WTC11 (cell line): ENCODE data around the gene KRTAP21-1. TPM values are rescaled to one million over a fixed set of nuclear protein-coding genes. Genes with fewer than 3 reads are reported as not detected.

Experiments used
- ATAC-seq: fragments of 200-7000 bp; cut with Tn5 transposase; 2 replicates; pipeline ENCODE4 v1.10.0; 2021; ENCODE audit warnings: mild to moderate bottlenecking, moderate library complexity
- CTCF ChIA-PET: fragments of 300-600 bp; sonication (Branson Sonifier 250); formaldehyde crosslinking; loops from one replicate; lab custom pipeline; 2021; ENCODE audit warnings: antibody characterized with exemption; lab: Charles Lee
- POLR2A ChIA-PET: fragments of 350-600 bp; sonication (Branson Sonifier 250); formaldehyde crosslinking; loops from one replicate; lab custom pipeline; 2021; ENCODE audit warnings: antibody characterized with exemption; lab: Charles Lee
- DNase-seq: peaks from one replicate; pipeline ENCODE4 v3.0.0; 2021; ENCODE audit warnings: low spot score
- H3K27ac Mint-ChIP-seq: 2 replicates; pipeline ENCODE4 v1.8.0; 2021; ENCODE audit warnings: mixed read lengths
- H3K27me3 Mint-ChIP-seq: 2 replicates; pipeline ENCODE4 v1.8.0; 2021; ENCODE audit warnings: low read depth, mild to moderate bottlenecking, moderate library complexity, mixed read lengths
- H3K36me3 Mint-ChIP-seq: 2 replicates; pipeline ENCODE4 v1.8.0; 2021; ENCODE audit warnings: mixed read lengths
- H3K4me1 Mint-ChIP-seq: 2 replicates; pipeline ENCODE4 v1.8.0; 2022; ENCODE audit warnings: mixed read lengths
- H3K4me3 Mint-ChIP-seq: 2 replicates; pipeline ENCODE4 v1.8.0; 2021; ENCODE audit warnings: mild to moderate bottlenecking, moderate library complexity, mixed read lengths
- H3K9me3 Mint-ChIP-seq: 2 replicates; pipeline ENCODE4 v1.8.0; 2021; ENCODE audit warnings: mixed read lengths
- AR ChIP-seq: fragments of 250-450 bp; sonication (Bioruptor Pico); IDR thresholded peaks from 2 replicates; pipeline ENCODE4 v1.9.0; 2021; ENCODE audit warnings: mild to moderate bottlenecking
- ARID4B ChIP-seq: sonication (generic); formaldehyde crosslinking; IDR thresholded peaks from 2 replicates; pipeline ENCODE4 v1.8.0; 2023; ENCODE audit warnings: missing genetic modification reagents, mild to moderate bottlenecking, borderline replicate concordance
- ATF1 ChIP-seq: sonication (generic); formaldehyde crosslinking; IDR thresholded peaks from 2 replicates; pipeline ENCODE4 v1.8.1; 2023; ENCODE audit warnings: mild to moderate bottlenecking, moderate library complexity, missing genetic modification reagents
- CDX4 ChIP-seq: fragments of 250-450 bp; sonication (Bioruptor Pico); IDR thresholded peaks from 2 replicates; pipeline ENCODE4 v1.9.0; 2021; ENCODE audit warnings: moderate library complexity, mild to moderate bottlenecking, inconsistent platforms, borderline replicate concordance
- E2F1 ChIP-seq: sonication (generic); formaldehyde crosslinking; IDR thresholded peaks from 2 replicates; pipeline ENCODE4 v1.8.0; 2022; ENCODE audit warnings: mild to moderate bottlenecking, missing genetic modification reagents
- ESRRA ChIP-seq: sonication (generic); formaldehyde crosslinking; IDR thresholded peaks from 2 replicates; pipeline ENCODE4 v1.8.1; 2022; ENCODE audit warnings: mild to moderate bottlenecking, missing genetic modification reagents, borderline replicate concordance
- FOXK1 ChIP-seq: sonication (generic); formaldehyde crosslinking; IDR thresholded peaks from 2 replicates; pipeline ENCODE4 v1.8.0; 2022; ENCODE audit warnings: mild to moderate bottlenecking, moderate library complexity, missing genetic modification reagents
- GTF2I ChIP-seq: fragments of 250-450 bp; sonication (Bioruptor Pico); conservative IDR thresholded peaks from 2 replicates; pipeline ENCODE4 v1.4.0; 2021; ENCODE audit warnings: mild to moderate bottlenecking
- HMGA2 ChIP-seq: fragments of 250-450 bp; sonication (Bioruptor Pico); IDR thresholded peaks from 2 replicates; pipeline ENCODE4 v1.4.0; 2021; ENCODE audit warnings: mild to moderate bottlenecking, moderate library complexity
- JAZF1 ChIP-seq: fragments of 250-450 bp; sonication (Bioruptor Pico); IDR thresholded peaks from 2 replicates; pipeline ENCODE4 v1.9.0; 2021; ENCODE audit warnings: moderate library complexity, mild to moderate bottlenecking, inconsistent platforms
- MYBL2 ChIP-seq: sonication (generic); formaldehyde crosslinking; IDR thresholded peaks from 2 replicates; pipeline ENCODE4 v1.8.1; 2023; ENCODE audit warnings: mild to moderate bottlenecking, moderate library complexity, missing genetic modification reagents
- NR1H2 ChIP-seq: sonication (generic); formaldehyde crosslinking; IDR thresholded peaks from 2 replicates; pipeline ENCODE4 v1.9.0; 2021; ENCODE audit warnings: mild to moderate bottlenecking, moderate library complexity, missing genetic modification reagents
- NR2C2 ChIP-seq: sonication (generic); formaldehyde crosslinking; IDR thresholded peaks from 2 replicates; pipeline ENCODE4 v1.8.0; 2022; ENCODE audit warnings: mild to moderate bottlenecking, missing genetic modification reagents
- RORB ChIP-seq: fragments of 250-450 bp; sonication (Bioruptor Pico); IDR thresholded peaks from 2 replicates; pipeline ENCODE4 v1.9.0; 2021; ENCODE audit warnings: mild to moderate bottlenecking
- SOX15 ChIP-seq: fragments of 250-450 bp; sonication (Bioruptor Pico); IDR thresholded peaks from 2 replicates; pipeline ENCODE4 v1.9.0; 2021; ENCODE audit warnings: mild to moderate bottlenecking
- TCF7 ChIP-seq: sonication (generic); formaldehyde crosslinking; IDR thresholded peaks from 2 replicates; pipeline ENCODE4 v1.8.0; 2022; ENCODE audit warnings: mild to moderate bottlenecking, low read depth, missing genetic modification reagents, moderate library complexity
- ZBTB21 ChIP-seq: sonication (generic); formaldehyde crosslinking; IDR thresholded peaks from 2 replicates; pipeline ENCODE4 v1.8.1; 2023; ENCODE audit warnings: mild to moderate bottlenecking, missing genetic modification reagents, borderline replicate concordance
- ZBTB43 ChIP-seq: sonication (generic); formaldehyde crosslinking; IDR thresholded peaks from 2 replicates; pipeline ENCODE4 v1.8.1; 2023; ENCODE audit warnings: mild to moderate bottlenecking, missing genetic modification reagents
- ZMAT4 ChIP-seq: fragments of 250-450 bp; sonication (Bioruptor Pico); IDR thresholded peaks from 2 replicates; pipeline ENCODE4 v1.9.0; 2021; ENCODE audit warnings: mild to moderate bottlenecking
- ZNF138 ChIP-seq: sonication (generic); formaldehyde crosslinking; conservative IDR thresholded peaks from 2 replicates; pipeline ENCODE4 v1.8.1; 2022; ENCODE audit warnings: mild to moderate bottlenecking, moderate library complexity, missing genetic modification reagents
- total RNA-seq: library from RNA; stranded (reverse); gene quantifications from 3 replicates; pipeline ENCODE4 v1.2.3, GENCODE V29; 2021

The KRTAP21-1 gene
- total RNA-seq, 1 experiment from 2014 or later: not detected

- ATAC-seq (no peak), DNase-seq (no peak)
- Mint-ChIP-seq H3K27me3 (no peaks in the 10 kb centered on the region; the same call in 1 of the 2 replicates), H3K9me3 (no peaks in the 10 kb centered on the region), H3K36me3 (no peaks in the 10 kb centered on the region), H3K4me3 (no peak overlapping the region), H3K4me1 (no peaks in the 10 kb centered on the region)
- POLR2A ChIA-PET: no interaction called here
- CTCF ChIA-PET: no interaction called here
- TF ChIP-seq ZBTB43 (CRISPR knock-in tag): no peak
- TF ChIP-seq NR1H2 (CRISPR knock-in tag): no peak
- TF ChIP-seq E2F1 (CRISPR knock-in tag): no peak
- TF ChIP-seq CDX4 (CRISPR knock-in tag): no peak
- no peak for TF ChIP-seq JAZF1 (CRISPR knock-in tag)
- no peak for TF ChIP-seq TCF7 (CRISPR knock-in tag)
- no peak for TF ChIP-seq ATF1 (CRISPR knock-in tag)
- no peak for TF ChIP-seq RORB (CRISPR knock-in tag)
- no peak for TF ChIP-seq GTF2I (CRISPR knock-in tag)
- TF ChIP-seq FOXK1: no peak
- no peak for TF ChIP-seq MYBL2 (CRISPR knock-in tag)
- no peak for TF ChIP-seq ESRRA (CRISPR knock-in tag)
- no peak for TF ChIP-seq NR2C2
- no peak for TF ChIP-seq ARID4B
- no peak for TF ChIP-seq AR (CRISPR knock-in tag)
- TF ChIP-seq, all 79 proteins: peak for 0
- H3K27ac Mint-ChIP-seq: no peak overlapping the region
These were observed 22.2 kb downstream of the KRTAP21-1 start for GRCh38 chr21:30733026-30733425.

GRCh38 chr21:30726726-30727125 lies 28.5 kb downstream of the KRTAP21-1 start:
- CTCF ChIA-PET: no interaction called here
- H3K36me3 Mint-ChIP-seq: no peaks in the 10 kb centered on the region
- no peak overlapping the region for H3K4me3 Mint-ChIP-seq
- DNase-seq (no peak), ATAC-seq (no peak)
- POLR2A ChIA-PET: no interaction called here
- H3K27me3 Mint-ChIP-seq: no peaks in the 10 kb centered on the region; the same call in 1 of the 2 replicates
- H3K9me3 Mint-ChIP-seq: no peaks in the 10 kb centered on the region
- no peaks in the 10 kb centered on the region for H3K4me1 Mint-ChIP-seq
- no peak overlapping the region for H3K27ac Mint-ChIP-seq
- no peak for TF ChIP-seq HMGA2
- TF ChIP-seq SOX15: no peak
- TF ChIP-seq AR (CRISPR knock-in tag): no peak
- TF ChIP-seq ZMAT4: no peak
- TF ChIP-seq ZNF138 (CRISPR knock-in tag): no peak
- no peak for TF ChIP-seq ZBTB21 (CRISPR knock-in tag)
